SJCRH30 (cell line): ENCODE measurements around the gene BCKDHB. TPM values are rescaled to one million over a fixed set of nuclear protein-coding genes. Genes with fewer than 3 reads are reported as not detected.

Experiments
- DNase-seq, 2 experiments: peaks; one replicate each; pipeline ENCODE4 v3.0.0-alpha.2; 2015 to 2020
- H3K27ac ChIP-seq: fragments of 250-450 bp; sonication (Bioruptor Pico); 2 replicates; pipeline ENCODE4 v1.5.1; 2020; ENCODE audit warnings: mild to moderate bottlenecking, moderate library complexity
- H3K27me3 ChIP-seq: fragments of 250-450 bp; sonication (Bioruptor Pico); 2 replicates; pipeline ENCODE4 v1.5.1; 2020; ENCODE audit warnings: mild to moderate bottlenecking, moderate library complexity
- H3K36me3 ChIP-seq: fragments of 250-450 bp; sonication (Bioruptor Pico); 2 replicates; pipeline ENCODE4 v1.5.1; 2020; ENCODE audit warnings: mild to moderate bottlenecking, moderate library complexity
- H3K4me1 ChIP-seq: fragments of 250-450 bp; sonication (Bioruptor Pico); 2 replicates; pipeline ENCODE4 v1.5.1; 2020; ENCODE audit warnings: mild to moderate bottlenecking, moderate library complexity
- H3K4me3 ChIP-seq: fragments of 250-450 bp; sonication (Bioruptor Pico); 2 replicates; pipeline ENCODE4 v1.5.1; 2020; ENCODE audit warnings: mild to moderate bottlenecking, moderate library complexity
- H3K9me3 ChIP-seq: fragments of 250-450 bp; sonication (Bioruptor Pico); replicated peaks from 2 replicates; pipeline ENCODE4 v1.5.1; 2020; ENCODE audit warnings: mild to moderate bottlenecking, moderate library complexity
- total RNA-seq: library from RNA; depleted of rRNA; stranded (reverse); fragments of >200 nt; shearing (Covaris generic); gene quantifications from 2 replicates; pipeline ENCODE4 v1.2.3, GENCODE V29; 2014

BCKDHB gene
- total RNA-seq, 1 experiment from 2014 or later, result 26.8 TPM

DNA sequence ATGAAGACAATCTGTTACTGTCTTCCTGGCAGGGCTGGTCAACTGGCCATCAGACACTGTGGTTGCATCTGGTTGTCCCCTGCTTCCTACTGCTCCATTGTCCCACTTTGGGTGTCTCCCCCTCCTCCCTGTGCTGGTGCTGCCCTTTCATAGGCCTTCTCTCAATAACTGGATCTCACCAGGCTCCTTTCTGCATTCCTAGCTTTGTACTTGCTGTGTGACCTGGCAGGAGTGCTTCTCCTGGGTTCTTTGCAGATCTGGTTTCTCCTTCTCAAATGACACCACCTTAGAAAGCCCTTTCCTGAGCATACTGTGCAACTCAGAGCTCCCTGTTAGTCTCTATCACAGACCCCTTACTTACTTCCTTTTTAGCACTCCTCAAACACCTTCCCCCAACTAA lies 223.0 kb downstream of the BCKDHB start:
- Histone ChIP-seq H3K27ac (no peak overlapping the region), H3K4me3 (no peak overlapping the region), H3K4me1 (peaks cover 28% of the 10 kb centered on the region), H3K27me3 (no peaks in the 10 kb centered on the region), H3K36me3 (no peaks in the 10 kb centered on the region), H3K9me3 (no peaks in the 10 kb centered on the region)
- DNase-seq, result no peak

DNA sequence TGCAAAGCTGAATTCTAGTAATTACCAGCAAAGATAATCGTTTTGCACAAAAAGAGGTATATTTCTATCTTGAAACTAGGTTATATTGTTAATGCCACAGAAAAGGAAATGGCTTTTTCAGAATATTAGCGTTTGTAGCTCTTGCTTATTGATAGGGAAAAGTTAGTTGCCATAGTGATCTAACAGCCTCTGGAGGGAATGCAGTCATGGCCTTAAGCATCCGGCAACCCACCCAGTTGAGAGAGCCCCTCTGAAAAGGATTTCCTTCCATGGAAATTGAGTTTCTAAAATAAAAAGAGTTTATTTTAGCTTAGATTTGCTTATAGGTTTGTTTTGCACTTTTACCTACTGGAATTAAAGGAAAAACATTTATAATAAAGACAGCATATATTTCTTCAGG lies 224.5 kb downstream of the BCKDHB start:
- Histone ChIP-seq H3K9me3 (no peaks in the 10 kb centered on the region), H3K27ac (no peak overlapping the region), H3K36me3 (no peaks in the 10 kb centered on the region), H3K27me3 (no peaks in the 10 kb centered on the region), H3K4me1 (peaks cover 30% of the 10 kb centered on the region), H3K4me3 (no peak overlapping the region)
- no peak for DNase-seq

DNA sequence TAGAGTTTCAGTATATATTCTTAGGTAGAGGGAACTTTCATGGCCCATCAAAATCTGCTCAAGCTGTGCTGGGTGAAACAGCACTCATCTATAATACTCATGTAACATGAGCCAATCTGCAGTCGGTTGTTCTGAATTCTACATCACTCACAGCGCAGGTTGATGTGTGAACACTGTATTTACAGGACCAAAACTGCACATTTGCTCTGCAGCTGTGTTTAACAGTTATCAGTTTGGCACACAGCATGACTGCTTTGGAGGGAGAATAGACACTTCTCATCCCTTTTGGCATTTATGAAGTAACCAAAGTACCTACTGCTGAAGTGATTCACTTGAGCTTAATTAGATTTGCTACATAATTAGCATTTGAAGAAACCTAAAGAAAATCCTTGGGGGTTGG lies 225.1 kb downstream of the BCKDHB start:
- DNase-seq, result peak; percentile 30 to 65
- H3K9me3 ChIP-seq, result no peaks in the 10 kb centered on the region
- peaks cover 31% of the 10 kb centered on the region for H3K4me1 ChIP-seq
- H3K27me3 ChIP-seq, result no peaks in the 10 kb centered on the region
- H3K4me3 ChIP-seq, result no peak overlapping the region
- peak overlapping the region; percentile 78; the same call in 1 of the 2 replicates for H3K27ac ChIP-seq
- no peaks in the 10 kb centered on the region for H3K36me3 ChIP-seq

DNA sequence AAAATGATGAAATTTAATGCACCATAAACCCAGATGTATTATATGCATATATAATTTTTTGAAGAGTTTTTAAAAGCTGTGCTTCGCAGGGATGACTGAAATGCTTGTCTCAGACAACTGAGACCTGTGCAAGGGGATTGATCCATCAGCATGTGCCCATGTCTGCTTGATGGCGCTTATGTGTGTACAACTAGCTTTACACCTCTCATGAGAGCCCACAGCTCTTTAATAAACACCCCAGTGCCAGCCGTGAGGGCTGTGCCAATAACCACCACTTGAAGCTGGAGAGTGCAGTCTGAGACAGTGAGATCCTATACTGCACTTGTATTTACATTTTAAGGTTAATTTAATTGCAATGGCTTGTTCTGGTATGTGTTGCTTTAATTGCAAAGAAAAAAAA lies 225.5 kb downstream of the BCKDHB start:
- Histone ChIP-seq H3K4me1 (peaks cover 34% of the 10 kb centered on the region), H3K27ac (peak overlapping the region; percentile 78; the same call in 1 of the 2 replicates), H3K9me3 (no peaks in the 10 kb centered on the region), H3K4me3 (no peak overlapping the region), H3K36me3 (no peaks in the 10 kb centered on the region), H3K27me3 (no peaks in the 10 kb centered on the region)
- no peak for DNase-seq

DNA sequence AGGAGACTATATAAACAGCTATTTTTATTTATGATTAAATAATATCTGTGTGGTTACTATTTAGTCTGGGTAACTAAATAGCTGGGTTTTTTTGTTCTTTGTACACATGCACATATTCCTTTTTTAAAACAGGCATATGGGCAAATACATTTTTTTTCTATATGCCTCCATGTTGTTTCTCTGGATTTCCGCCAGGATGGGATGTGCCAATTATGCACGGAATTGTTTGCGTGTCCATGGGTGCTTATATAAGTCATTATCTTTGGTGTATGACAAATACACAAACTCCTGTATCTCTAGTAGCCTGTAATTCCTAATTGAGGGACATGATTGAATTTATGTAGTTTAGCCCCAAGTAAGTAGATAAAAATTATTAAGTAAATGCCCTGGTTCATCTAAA lies 226.9 kb downstream of the BCKDHB start:
- H3K9me3 ChIP-seq, result no peaks in the 10 kb centered on the region
- H3K27ac ChIP-seq, result peak overlapping the region; percentile 78
- no peaks in the 10 kb centered on the region for H3K27me3 ChIP-seq
- no peak overlapping the region for H3K4me3 ChIP-seq
- DNase-seq, result peak; percentile 71 to 84
- H3K36me3 ChIP-seq, result no peaks in the 10 kb centered on the region
- peaks cover 38% of the 10 kb centered on the region for H3K4me1 ChIP-seq

DNA sequence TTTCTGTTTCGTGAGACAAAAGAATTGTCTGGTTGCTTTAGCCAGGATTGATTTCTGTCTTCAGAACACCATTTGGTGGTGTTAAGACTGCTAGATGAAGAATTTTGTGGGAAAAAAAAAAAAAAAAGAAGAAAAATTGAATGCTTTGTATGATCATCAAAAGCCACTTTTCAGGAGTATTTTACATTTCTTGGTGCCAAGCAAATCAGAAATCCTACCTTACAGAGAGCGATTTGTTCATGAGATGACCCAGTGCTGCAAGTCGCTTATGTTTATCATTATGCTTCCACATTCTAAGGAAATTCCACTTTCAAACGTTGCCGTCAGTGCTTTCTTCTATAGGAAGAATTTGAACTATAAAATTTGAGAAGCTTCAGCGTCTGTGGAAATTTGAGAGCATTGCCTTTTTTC lies 228.7 kb downstream of the BCKDHB start:
- H3K4me3 ChIP-seq, result peak overlapping the region; percentile 42
- no peaks in the 10 kb centered on the region for H3K9me3 ChIP-seq
- peak overlapping the region; percentile 78 for H3K27ac ChIP-seq

DNA sequence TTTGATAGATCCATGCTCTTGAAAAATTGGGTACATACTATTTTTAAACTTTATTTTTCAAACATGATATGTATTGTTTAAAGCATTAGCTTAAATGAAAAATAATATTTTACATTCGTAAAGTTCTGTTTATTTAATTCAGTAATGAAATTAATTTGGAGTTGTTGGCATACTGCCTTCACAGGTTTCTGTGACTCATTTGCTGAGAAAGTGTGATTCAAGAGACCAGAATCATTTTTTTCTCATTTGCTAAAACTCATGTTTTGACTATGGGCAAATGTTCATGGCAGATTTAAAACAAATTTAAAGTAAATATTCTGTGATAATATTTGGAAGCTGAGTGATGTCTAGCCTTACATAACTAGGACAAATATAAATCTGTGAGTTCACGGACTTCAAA lies 230.4 kb downstream of the BCKDHB start:
- H3K9me3 ChIP-seq, result no peaks in the 10 kb centered on the region
- no peaks in the 10 kb centered on the region for H3K27me3 ChIP-seq
- no peak for DNase-seq
- H3K27ac ChIP-seq, result no peak overlapping the region; the same call in 1 of the 2 replicates
- no peaks in the 10 kb centered on the region for H3K36me3 ChIP-seq
- H3K4me3 ChIP-seq, result no peak overlapping the region
- H3K4me1 ChIP-seq, result peaks cover 48% of the 10 kb centered on the region

More for the DNA sequence above, 228.7 kb downstream of the BCKDHB start:
- H3K4me1 ChIP-seq, result peaks cover 49% of the 10 kb centered on the region
- no peaks in the 10 kb centered on the region for H3K27me3 ChIP-seq
- H3K36me3 ChIP-seq, result no peaks in the 10 kb centered on the region
- DNase-seq, result peak in 1 of 2 experiments; percentile 61

DNA sequence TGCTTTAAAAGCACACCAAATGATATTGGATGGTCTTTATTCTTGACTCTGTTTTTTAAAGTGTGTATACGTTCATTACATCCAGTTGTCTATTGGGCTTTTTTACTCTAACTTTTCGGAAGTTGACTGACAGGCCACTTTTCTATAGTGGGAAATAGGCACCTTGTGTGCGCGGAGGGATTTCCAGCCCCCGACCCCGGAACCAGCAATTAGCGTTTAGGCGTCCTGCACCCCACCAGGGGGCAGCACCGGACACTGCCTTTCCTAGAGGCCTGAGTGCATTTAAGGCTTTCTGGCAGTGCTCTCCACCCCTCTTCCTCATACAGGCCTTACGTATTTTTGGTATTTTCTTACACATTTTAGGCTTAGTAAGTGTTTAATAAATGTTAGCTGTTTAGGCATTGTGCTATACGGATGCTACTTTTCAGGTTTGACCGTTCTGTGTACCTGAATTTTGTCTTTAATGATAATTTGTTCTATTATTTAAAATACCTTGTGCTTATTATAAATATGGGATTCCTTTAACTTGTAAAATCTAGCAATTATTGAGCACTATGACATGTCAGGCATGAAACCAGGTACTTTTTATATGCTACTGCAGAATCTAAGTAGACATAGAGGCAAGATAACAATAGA lies 231.8 kb downstream of the BCKDHB start:
- Histone ChIP-seq H3K9me3 (no peaks in the 10 kb centered on the region), H3K27me3 (no peaks in the 10 kb centered on the region), H3K4me3 (no peak overlapping the region), H3K27ac (no peak overlapping the region), H3K4me1 (peaks cover 39% of the 10 kb centered on the region), H3K36me3 (no peaks in the 10 kb centered on the region)
- peak; percentile 30 to 52 for DNase-seq

DNA sequence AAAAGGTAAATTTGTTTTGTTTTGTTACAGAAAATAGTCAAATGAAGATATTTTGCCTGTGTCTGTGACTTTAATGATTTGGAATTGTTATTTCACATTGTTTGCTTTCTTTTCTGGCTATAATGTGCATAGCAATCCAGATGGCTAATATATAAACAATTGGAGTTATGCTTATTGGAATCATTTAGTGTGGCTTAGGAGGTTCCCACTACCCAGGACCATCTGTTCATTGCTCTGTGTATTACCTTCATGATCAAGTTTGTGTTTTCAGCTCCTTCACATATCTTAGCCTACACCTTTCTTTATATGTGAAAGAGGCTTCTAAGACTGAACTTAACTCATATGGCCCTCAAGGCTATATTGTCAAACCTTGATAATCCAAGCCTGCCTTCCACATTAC lies 232.9 kb downstream of the BCKDHB start:
- H3K27me3 ChIP-seq, result no peaks in the 10 kb centered on the region
- peak overlapping the region; percentile 16; the same call in 1 of the 2 replicates for H3K27ac ChIP-seq
- peaks cover 28% of the 10 kb centered on the region for H3K4me1 ChIP-seq
- no peaks in the 10 kb centered on the region for H3K9me3 ChIP-seq
- H3K4me3 ChIP-seq, result no peak overlapping the region
- DNase-seq, result no peak
- H3K36me3 ChIP-seq, result no peaks in the 10 kb centered on the region

DNA sequence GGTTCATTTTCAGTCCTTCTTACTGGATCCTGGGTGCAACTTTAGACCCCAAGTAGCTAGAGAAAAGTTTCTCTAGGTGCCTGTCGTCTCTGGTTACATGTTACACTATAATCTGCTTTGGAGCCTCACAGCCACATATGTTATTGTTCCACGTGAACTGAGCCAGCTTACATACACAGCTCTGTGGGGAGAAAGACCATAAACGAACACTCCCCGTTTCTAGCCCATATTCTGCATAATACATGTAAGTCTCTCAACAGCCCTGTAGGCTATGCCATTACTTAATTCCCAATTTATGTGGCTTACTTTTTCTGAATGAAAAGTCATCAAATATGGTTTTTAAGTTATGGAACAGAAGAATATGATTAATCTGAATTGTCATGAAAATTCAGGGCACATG lies 233.8 kb downstream of the BCKDHB start:
- Histone ChIP-seq H3K4me3 (no peak overlapping the region), H3K36me3 (no peaks in the 10 kb centered on the region), H3K4me1 (peaks cover 26% of the 10 kb centered on the region), H3K9me3 (no peaks in the 10 kb centered on the region), H3K27ac (no peak overlapping the region), H3K27me3 (no peaks in the 10 kb centered on the region)
- DNase-seq, result no peak

DNA sequence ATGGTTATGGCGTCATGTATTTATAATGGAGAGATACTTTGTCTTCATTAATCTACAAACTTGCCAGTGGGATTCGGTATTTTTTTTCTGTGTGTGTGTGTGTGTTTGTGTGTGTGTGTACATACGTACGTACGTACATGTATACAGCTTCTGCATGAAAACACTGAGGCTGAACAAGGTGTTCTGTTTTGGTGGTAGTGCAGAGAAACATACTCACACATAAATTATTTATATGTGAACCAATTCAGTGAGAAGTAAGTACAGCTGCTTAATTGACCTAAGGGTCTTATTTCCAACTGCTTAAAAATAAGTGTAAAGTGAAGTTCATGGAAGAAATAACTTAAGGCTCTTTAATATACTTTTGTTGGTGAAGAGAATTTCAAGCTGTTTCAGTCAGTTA lies 234.2 kb downstream of the BCKDHB start:
- no peak for DNase-seq
- Histone ChIP-seq H3K27ac (no peak overlapping the region), H3K36me3 (no peaks in the 10 kb centered on the region), H3K4me3 (no peak overlapping the region), H3K9me3 (no peaks in the 10 kb centered on the region), H3K4me1 (peaks cover 26% of the 10 kb centered on the region), H3K27me3 (no peaks in the 10 kb centered on the region)

DNA sequence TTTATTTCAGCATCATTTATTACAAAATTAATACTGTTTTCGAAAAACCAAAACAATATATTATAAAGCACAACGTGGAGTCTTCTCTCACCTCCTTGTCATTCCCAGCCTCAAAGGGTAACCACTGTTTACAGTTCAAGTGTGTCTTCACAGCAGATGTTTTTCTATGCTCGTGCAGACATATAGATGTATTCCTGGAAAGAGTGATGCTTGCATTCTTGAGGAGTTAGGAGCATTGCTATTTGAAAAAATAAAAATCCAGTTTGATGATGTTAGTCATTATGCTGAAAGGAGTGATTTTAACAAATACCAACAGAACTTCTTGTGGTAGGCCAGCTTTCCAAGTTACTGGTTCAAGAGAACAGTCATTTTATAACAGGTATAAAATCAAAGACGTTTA lies 234.9 kb downstream of the BCKDHB start:
- no peak overlapping the region for H3K27ac ChIP-seq
- no peaks in the 10 kb centered on the region for H3K27me3 ChIP-seq
- DNase-seq, result no peak

DNA sequence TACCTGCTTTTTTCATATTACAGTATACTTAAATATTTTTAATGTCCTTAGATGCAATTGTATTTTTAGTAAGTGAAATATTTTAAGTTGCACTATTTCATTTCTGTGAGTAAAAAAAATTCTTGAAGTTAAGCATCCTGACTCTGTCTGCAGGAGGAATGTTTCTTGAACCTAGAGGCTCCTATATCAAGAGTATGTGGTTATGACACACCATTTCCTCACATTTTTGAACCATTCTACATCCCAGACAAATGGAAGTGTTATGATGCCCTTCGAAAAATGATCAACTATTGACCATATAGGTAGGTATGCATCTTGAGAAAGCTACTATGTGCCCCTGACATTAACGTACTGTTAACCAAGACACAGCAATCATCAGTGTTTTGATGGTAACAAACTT lies 237.0 kb downstream of the BCKDHB start:
- Histone ChIP-seq H3K27ac (no peak overlapping the region), H3K9me3 (no peaks in the 10 kb centered on the region), H3K27me3 (no peaks in the 10 kb centered on the region), H3K36me3 (no peaks in the 10 kb centered on the region), H3K4me1 (peaks cover 18% of the 10 kb centered on the region; the same call in 1 of the 2 replicates), H3K4me3 (no peak overlapping the region)
- no peak for DNase-seq

More for the DNA sequence above, 234.9 kb downstream of the BCKDHB start:
- H3K4me1 ChIP-seq, result peaks cover 26% of the 10 kb centered on the region
- H3K4me3 ChIP-seq, result no peak overlapping the region
- no peaks in the 10 kb centered on the region for H3K36me3 ChIP-seq
- H3K9me3 ChIP-seq, result no peaks in the 10 kb centered on the region

DNA sequence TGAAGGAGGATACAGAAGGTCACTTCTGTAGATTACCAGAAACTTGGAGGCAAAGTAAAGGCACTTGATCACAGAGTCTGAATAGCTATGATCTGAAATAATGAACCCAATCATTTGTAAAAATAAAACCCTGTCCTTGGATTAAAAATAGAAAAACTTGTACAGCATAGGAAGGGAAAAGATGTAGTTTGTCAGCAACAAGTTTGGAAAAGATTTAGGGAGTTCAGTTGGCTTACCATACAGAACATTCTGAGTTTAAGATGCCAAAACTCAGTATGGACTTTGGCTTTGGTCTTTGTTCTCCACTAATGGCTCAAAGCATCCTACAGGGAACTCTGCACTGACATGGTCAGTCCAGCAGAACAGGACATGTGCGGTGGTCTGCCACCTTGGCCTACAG lies 240.6 kb downstream of the BCKDHB start:
- Histone ChIP-seq H3K4me3 (no peak overlapping the region), H3K36me3 (no peaks in the 10 kb centered on the region), H3K9me3 (no peaks in the 10 kb centered on the region), H3K4me1 (no peaks in the 10 kb centered on the region), H3K27ac (no peak overlapping the region), H3K27me3 (no peaks in the 10 kb centered on the region)
- no peak for DNase-seq

DNA sequence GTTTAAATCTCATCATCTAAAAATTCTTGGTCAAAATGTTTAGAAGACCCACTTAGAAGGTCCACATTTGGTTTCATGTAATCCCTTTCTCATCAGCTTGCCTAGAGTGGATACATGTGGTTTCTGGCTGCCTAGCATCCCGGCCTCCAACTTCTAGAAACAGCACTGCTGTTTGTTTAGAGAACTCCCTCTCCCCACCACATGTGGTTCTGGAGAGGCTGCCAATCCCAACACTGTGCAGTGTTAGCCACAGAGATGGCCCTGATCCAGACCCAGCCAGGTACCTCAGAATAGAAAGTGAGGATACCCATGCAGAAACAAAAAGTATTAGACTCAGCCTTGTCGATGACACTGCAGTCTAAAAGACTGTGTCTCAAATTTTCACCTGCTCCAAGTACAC lies 241.8 kb downstream of the BCKDHB start:
- no peaks in the 10 kb centered on the region for H3K27me3 ChIP-seq
- peaks cover 7% of the 10 kb centered on the region; the same call in 1 of the 2 replicates for H3K4me1 ChIP-seq
- no peak overlapping the region for H3K4me3 ChIP-seq
- no peak for DNase-seq
- H3K27ac ChIP-seq, result no peak overlapping the region
- H3K9me3 ChIP-seq, result no peaks in the 10 kb centered on the region
- H3K36me3 ChIP-seq, result no peaks in the 10 kb centered on the region

DNA sequence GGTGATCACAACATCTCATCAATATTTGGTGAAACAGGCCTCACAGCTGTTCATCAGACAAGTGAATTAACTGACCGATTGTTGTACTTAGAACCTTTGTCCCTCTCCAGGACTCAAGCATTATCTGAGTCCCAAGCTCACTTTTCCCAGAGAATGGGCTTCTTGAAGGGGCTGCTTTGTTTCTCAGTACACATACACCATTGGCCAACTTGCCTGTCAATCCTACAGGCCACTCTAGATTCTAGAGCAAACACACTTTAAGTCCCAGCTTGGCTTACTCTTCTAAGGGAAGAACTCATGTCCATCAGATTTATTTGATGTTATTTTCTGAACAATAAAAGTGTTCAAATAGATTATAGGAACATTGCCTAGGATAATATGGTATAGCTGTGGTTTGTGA lies 249.5 kb downstream of the BCKDHB start:
- H3K27ac ChIP-seq, result no peak overlapping the region
- no peaks in the 10 kb centered on the region; the same call in 1 of the 2 replicates for H3K9me3 ChIP-seq
- H3K4me1 ChIP-seq, result peaks cover 7% of the 10 kb centered on the region; the same call in 1 of the 2 replicates
- no peaks in the 10 kb centered on the region for H3K27me3 ChIP-seq
- H3K4me3 ChIP-seq, result no peak overlapping the region
- H3K36me3 ChIP-seq, result no peaks in the 10 kb centered on the region
- DNase-seq, result no peak
